GM12878 (cell line): ENCODE results near the gene ZSCAN9.

ENCODE experiments used
- CTCF ChIP-seq, 3 experiments: IDR thresholded peaks in 2 of 3; conservative IDR thresholded peaks in 1 of 3; 2 replicates each; pipeline ENCODE4 v1.5.1; 2011; ENCODE audit warnings: low read depth in 3 of 3, low read length in 3 of 3, mild to moderate bottlenecking in 3 of 3, control low read depth in 2 of 3, moderate library complexity in 2 of 3, inconsistent platforms in 1 of 3, mixed read lengths in 1 of 3; ENCODE audit not compliant: control insufficient read depth in 2 of 3, insufficient read depth in 1 of 3; ENCODE audit errors: extremely low read depth in 1 of 3
- POLR2A ChIP-seq: IDR thresholded peaks from 2 replicates; pipeline ENCODE4 v1.6.1; 2011; ENCODE audit warnings: low read depth, mild to moderate bottlenecking, low read length

- no peak for TF ChIP-seq POLR2A
- no peak for TF ChIP-seq CTCF (IDR thresholded peaks at IDR 0.05 in 2 of 3, conservative IDR thresholded peaks at IDR 0.05 in 1 of 3; ENCODE audit: control insufficient read depth in 2 of 3, extremely low read depth in 1 of 3, insufficient read depth in 1 of 3, low read depth in 3 of 3, low read length in 3 of 3)
Observed at GRCh38 chr6:28257042-28257441, 32.0 kb downstream of the ZSCAN9 start.
